ENCODE data around the gene ALK.

DNA sequence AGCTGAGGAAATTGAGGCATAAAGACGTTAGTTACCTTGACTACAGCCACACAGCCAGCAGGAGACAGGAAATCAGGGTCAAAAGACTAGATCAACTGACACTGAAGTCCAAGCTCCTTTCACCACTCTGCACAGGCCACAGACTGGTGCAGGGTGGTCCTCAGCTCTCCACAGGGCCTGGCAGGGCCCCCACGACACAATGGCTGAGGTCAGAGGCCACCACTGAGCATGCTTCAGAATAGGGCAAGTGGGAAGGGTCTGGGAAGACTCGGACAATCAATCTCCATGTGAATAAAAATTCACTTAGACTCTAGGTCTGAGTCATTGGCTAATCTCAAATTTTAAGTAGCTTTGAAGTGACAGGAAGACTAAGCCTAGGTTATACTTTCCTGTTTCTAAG, 201.7 kb downstream of the ALK start:
- TF ChIP-seq SP7 (tag by site-specific recombination; IDR thresholded peaks at IDR 0.05), result no peak
- TF ChIP-seq, protein P1, sequence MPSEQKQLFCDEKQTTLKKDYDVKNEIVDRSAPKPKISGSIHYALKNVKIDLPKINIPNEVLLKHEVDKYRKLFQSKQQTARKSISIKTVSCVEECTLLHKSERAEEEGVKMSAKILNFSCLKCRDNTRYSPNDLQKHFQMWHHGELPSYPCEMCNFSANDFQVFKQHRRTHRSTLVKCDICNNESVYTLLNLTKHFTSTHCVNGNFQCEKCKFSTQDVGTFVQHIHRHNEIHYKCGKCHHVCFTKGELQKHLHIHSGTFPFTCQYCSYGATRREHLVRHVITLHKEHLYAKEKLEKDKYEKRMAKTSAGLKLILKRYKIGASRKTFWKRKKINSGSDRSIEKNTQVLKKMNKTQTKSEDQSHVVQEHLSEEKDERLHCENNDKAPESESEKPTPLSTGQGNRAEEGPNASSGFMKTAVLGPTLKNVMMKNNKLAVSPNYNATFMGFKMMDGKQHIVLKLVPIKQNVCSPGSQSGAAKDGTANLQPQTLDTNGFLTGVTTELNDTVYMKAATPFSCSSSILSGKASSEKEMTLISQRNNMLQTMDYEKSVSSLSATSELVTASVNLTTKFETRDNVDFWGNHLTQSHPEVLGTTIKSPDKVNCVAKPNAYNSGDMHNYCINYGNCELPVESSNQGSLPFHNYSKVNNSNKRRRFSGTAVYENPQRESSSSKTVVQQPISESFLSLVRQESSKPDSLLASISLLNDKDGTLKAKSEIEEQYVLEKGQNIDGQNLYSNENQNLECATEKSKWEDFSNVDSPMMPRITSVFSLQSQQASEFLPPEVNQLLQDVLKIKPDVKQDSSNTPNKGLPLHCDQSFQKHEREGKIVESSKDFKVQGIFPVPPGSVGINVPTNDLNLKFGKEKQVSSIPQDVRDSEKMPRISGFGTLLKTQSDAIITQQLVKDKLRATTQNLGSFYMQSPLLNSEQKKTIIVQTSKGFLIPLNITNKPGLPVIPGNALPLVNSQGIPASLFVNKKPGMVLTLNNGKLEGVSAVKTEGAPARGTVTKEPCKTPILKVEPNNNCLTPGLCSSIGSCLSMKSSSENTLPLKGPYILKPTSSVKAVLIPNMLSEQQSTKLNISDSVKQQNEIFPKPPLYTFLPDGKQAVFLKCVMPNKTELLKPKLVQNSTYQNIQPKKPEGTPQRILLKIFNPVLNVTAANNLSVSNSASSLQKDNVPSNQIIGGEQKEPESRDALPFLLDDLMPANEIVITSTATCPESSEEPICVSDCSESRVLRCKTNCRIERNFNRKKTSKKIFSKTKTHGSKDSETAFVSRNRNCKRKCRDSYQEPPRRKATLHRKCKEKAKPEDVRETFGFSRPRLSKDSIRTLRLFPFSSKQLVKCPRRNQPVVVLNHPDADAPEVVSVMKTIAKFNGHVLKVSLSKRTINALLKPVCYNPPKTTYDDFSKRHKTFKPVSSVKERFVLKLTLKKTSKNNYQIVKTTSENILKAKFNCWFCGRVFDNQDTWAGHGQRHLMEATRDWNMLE (tag by site-specific recombination; conservative IDR thresholded peaks at IDR 0.05; ENCODE audit: low read depth), result no peak
- no peak for TF ChIP-seq ZNF707 (tag by site-specific recombination; IDR thresholded peaks at IDR 0.05)
- TF ChIP-seq, protein P2, sequence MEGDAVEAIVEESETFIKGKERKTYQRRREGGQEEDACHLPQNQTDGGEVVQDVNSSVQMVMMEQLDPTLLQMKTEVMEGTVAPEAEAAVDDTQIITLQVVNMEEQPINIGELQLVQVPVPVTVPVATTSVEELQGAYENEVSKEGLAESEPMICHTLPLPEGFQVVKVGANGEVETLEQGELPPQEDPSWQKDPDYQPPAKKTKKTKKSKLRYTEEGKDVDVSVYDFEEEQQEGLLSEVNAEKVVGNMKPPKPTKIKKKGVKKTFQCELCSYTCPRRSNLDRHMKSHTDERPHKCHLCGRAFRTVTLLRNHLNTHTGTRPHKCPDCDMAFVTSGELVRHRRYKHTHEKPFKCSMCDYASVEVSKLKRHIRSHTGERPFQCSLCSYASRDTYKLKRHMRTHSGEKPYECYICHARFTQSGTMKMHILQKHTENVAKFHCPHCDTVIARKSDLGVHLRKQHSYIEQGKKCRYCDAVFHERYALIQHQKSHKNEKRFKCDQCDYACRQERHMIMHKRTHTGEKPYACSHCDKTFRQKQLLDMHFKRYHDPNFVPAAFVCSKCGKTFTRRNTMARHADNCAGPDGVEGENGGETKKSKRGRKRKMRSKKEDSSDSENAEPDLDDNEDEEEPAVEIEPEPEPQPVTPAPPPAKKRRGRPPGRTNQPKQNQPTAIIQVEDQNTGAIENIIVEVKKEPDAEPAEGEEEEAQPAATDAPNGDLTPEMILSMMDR (tag by site-specific recombination; IDR thresholded peaks at IDR 0.05), result no peak
- no peak for TF ChIP-seq ZNF266 (tag by site-specific recombination; IDR thresholded peaks at IDR 0.05; ENCODE audit: low read depth)
- TF ChIP-seq, protein P3, sequence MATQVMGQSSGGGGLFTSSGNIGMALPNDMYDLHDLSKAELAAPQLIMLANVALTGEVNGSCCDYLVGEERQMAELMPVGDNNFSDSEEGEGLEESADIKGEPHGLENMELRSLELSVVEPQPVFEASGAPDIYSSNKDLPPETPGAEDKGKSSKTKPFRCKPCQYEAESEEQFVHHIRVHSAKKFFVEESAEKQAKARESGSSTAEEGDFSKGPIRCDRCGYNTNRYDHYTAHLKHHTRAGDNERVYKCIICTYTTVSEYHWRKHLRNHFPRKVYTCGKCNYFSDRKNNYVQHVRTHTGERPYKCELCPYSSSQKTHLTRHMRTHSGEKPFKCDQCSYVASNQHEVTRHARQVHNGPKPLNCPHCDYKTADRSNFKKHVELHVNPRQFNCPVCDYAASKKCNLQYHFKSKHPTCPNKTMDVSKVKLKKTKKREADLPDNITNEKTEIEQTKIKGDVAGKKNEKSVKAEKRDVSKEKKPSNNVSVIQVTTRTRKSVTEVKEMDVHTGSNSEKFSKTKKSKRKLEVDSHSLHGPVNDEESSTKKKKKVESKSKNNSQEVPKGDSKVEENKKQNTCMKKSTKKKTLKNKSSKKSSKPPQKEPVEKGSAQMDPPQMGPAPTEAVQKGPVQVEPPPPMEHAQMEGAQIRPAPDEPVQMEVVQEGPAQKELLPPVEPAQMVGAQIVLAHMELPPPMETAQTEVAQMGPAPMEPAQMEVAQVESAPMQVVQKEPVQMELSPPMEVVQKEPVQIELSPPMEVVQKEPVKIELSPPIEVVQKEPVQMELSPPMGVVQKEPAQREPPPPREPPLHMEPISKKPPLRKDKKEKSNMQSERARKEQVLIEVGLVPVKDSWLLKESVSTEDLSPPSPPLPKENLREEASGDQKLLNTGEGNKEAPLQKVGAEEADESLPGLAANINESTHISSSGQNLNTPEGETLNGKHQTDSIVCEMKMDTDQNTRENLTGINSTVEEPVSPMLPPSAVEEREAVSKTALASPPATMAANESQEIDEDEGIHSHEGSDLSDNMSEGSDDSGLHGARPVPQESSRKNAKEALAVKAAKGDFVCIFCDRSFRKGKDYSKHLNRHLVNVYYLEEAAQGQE (tag by site-specific recombination; IDR thresholded peaks at IDR 0.05), result no peak
- TF ChIP-seq RBAK (tag by site-specific recombination; IDR thresholded peaks at IDR 0.05), result no peak
- TF ChIP-seq, protein P4, sequence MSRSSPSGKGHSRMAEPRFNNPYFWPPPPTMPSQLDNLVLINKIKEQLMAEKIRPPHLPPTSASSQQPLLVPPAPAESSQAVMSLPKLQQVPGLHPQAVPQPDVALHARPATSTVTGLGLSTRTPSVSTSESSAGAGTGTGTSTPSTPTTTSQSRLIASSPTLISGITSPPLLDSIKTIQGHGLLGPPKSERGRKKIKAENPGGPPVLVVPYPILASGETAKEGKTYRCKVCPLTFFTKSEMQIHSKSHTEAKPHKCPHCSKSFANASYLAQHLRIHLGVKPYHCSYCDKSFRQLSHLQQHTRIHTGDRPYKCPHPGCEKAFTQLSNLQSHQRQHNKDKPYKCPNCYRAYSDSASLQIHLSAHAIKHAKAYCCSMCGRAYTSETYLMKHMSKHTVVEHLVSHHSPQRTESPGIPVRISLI (tag by site-specific recombination; IDR thresholded peaks at IDR 0.05), result no peak
- no peak for TF ChIP-seq ZNF549 (tag by site-specific recombination; IDR thresholded peaks at IDR 0.05)
- no peak for TF ChIP-seq ZNF121 (tag by site-specific recombination; IDR thresholded peaks at IDR 0.05)
- no peak for TF ChIP-seq ZNF350 (tag by site-specific recombination; IDR thresholded peaks at IDR 0.05)
- TF ChIP-seq ZNF530 (tag by site-specific recombination; IDR thresholded peaks at IDR 0.05; ENCODE audit: low read depth), result no peak
- TF ChIP-seq ZNF114 (tag by site-specific recombination; IDR thresholded peaks at IDR 0.05), result no peak

All from HEK293 (cell line).